Mucosa of descending colon (tissue), 3 donors: ENCODE results near the gene LLGL2. TPM values are rescaled to one million over a fixed set of nuclear protein-coding genes. Genes with fewer than 3 reads are reported as not detected.

ENCODE experiments used
- ATAC-seq: fragments of 200-7000 bp; cut with Tn5 transposase; one replicate; pipeline ENCODE4 v1.9.1; 2020; ENCODE audit warnings: mild to moderate bottlenecking, moderate library complexity
- DNase-seq, 3 donors: peaks; one replicate each; pipeline ENCODE4 v3.0.0-alpha.2; 2020
- H3K36me3 ChIP-seq: fragments of 200-600 bp; one replicate; pipeline ENCODE4 v1.8.0; 2021; ENCODE audit warnings: low read depth, mild to moderate bottlenecking
- H3K4me1 ChIP-seq: fragments of 200-600 bp; one replicate; pipeline ENCODE4 v1.8.0; 2021; ENCODE audit warnings: low read depth, mild to moderate bottlenecking
- H3K4me3 ChIP-seq: fragments of 200-600 bp; one replicate; pipeline ENCODE4 v1.8.0; 2021; ENCODE audit warnings: mild to moderate bottlenecking
- H3K9me3 ChIP-seq: fragments of 200-600 bp; one replicate; pipeline ENCODE4 v1.8.0; 2021; ENCODE audit warnings: mild to moderate bottlenecking
- CTCF ChIP-seq: fragments of 200-600 bp; IDR thresholded peaks from one replicate; pipeline ENCODE4 v1.8.0; 2022; ENCODE audit warnings: antibody characterized with exemption, mild to moderate bottlenecking
- intact Hi-C, 2 donors: fragments of 100-400 bp; cut with DNase I in 1 of 2; cut with micrococcal nuclease in 1 of 2; formaldehyde crosslinking; loops; one replicate each; pipeline versions ENCODE4 v1.11.0 to v1.11.1; 2022; cut with DNase I, micrococcal nuclease
- total RNA-seq, 3 donors: library from RNA; stranded (reverse); fragmentation: NEBNext Ultra II Directional in 2 of 3; extraction: Animal tissue kit (Norgen Biotek cat#: 25700) in 2 of 3; gene quantifications; one replicate each; pipeline versions ENCODE4 v1.2.1 to v1.2.4, GENCODE V29; 2021 to 2023
- donor health status: DM: no; HTN: no; CAD: no; lungs with moderate emphysema.
- donor health status: DM: no; HTN: no; CAD: no.
- donor health status: DM: no; HTN: yes; CAD: no.

Gene LLGL2
- total RNA-seq, 3 donors from 2014 or later = 269 to 590 (median 405) TPM

GRCh38 chr17:75568412-75569255 lies 43.1 kb downstream of the LLGL2 start:
- H3K36me3 ChIP-seq = peaks cover 15% of the 10 kb centered on the region
- TF ChIP-seq CTCF = no peak
- H3K4me3 ChIP-seq = no peak overlapping the region
- ATAC-seq (no peak), DNase-seq (no peak)
- H3K9me3 ChIP-seq = no peaks in the 10 kb centered on the region
- intact Hi-C loops = no loop called here
- no peaks in the 10 kb centered on the region for H3K4me1 ChIP-seq

DNA sequence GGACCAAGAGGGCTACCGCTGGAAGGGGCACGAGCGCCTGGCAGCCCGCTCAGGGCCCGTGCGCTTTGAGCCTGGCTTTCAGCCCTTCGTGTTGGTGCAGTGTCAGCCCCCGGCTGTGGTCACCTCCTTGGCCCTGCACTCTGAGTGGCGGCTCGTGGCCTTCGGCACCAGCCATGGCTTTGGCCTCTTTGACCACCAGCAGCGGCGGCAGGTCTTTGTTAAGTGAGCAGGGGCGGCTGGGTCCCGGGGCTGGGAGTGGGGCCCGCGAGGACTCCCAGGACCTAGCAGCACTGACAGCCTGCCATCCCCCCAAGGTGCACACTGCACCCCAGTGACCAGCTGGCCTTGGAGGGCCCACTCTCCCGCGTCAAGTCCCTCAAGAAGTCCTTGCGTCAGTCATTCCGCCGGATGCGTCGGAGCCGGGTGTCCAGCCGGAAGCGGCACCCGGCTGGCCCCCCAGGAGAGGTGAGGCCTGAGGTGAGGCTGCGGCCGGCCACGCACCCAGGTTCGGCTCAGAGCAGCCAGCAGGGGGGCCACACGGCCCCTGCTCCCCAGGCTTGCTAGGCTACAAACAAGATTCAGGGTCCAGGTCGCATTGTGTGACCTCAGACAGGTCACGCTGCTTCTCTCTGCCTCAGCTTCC lies 44.7 kb downstream of the LLGL2 start:
- peaks cover 7% of the 10 kb centered on the region for H3K4me1 ChIP-seq
- TF ChIP-seq CTCF = no peak
- H3K36me3 ChIP-seq = peaks cover 3% of the 10 kb centered on the region

GRCh38 chr17:75570772-75571171 lies 45.3 kb downstream of the LLGL2 start:
- no peaks in the 10 kb centered on the region for H3K9me3 ChIP-seq
- ATAC-seq (no peak), DNase-seq (no peak)
- no peak overlapping the region for H3K4me3 ChIP-seq
- no peak for TF ChIP-seq CTCF
- peaks cover 7% of the 10 kb centered on the region for H3K4me1 ChIP-seq
- intact Hi-C loops = no loop called here
- peaks cover 3% of the 10 kb centered on the region for H3K36me3 ChIP-seq

More for the DNA sequence above, 44.7 kb downstream of the LLGL2 start:
- ATAC-seq (no peak), DNase-seq (no peak)
- intact Hi-C loops = no loop called here
- H3K4me3 ChIP-seq = no peak overlapping the region
- no peaks in the 10 kb centered on the region for H3K9me3 ChIP-seq

GRCh38 chr17:75571197-75571884 lies 45.8 kb downstream of the LLGL2 start:
- ATAC-seq = peak; percentile 48
- no peak for TF ChIP-seq CTCF
- DNase-seq = no peak
- peaks cover 3% of the 10 kb centered on the region for H3K36me3 ChIP-seq
- intact Hi-C loops = no loop called here
- peaks cover 11% of the 10 kb centered on the region for H3K4me1 ChIP-seq
- H3K9me3 ChIP-seq = no peaks in the 10 kb centered on the region
- no peak overlapping the region for H3K4me3 ChIP-seq

- peaks cover 13% of the 10 kb centered on the region for H3K4me1 ChIP-seq
- DNase-seq (no peak), ATAC-seq (no peak)
- H3K4me3 ChIP-seq = no peak overlapping the region
- no peak for TF ChIP-seq CTCF
- H3K9me3 ChIP-seq = no peaks in the 10 kb centered on the region
- intact Hi-C loops = no loop called here
- peaks cover 3% of the 10 kb centered on the region for H3K36me3 ChIP-seq
These were observed 46.4 kb downstream of the LLGL2 start for GRCh38 chr17:75571885-75572215.
